Measurements from ENCODE around the gene LOXL1. TPM values are rescaled to one million over a fixed set of nuclear protein-coding genes. Genes with fewer than 3 reads are reported as not detected.
A peak's percentile ranks its signal among the peaks of the same experiment; 100 is the strongest.

The LOXL1 gene
- total and polyA plus RNA-seq, 2 of the 4 experiments (the other 2 are of a cell fraction), result 148 to 332 TPM

GRCh38 chr15:73908030-73908821 lies 18.0 kb upstream of the LOXL1 start:
- H4K5ac ChIP-seq (ENCODE audit: low read depth, low read length), result no peak overlapping the region
- no peaks in the 10 kb centered on the region; the same call in 1 of the 2 replicates for H4K20me1 ChIP-seq (ENCODE audit: insufficient read depth, low read length)
- no peak overlapping the region for H3K56ac ChIP-seq (ENCODE audit: extremely low read depth, insufficient read depth, low read length)
- DNase-seq (peak; percentile 64), ATAC-seq (ENCODE audit: low read depth) (peak; percentile 96)
- H2AK9ac ChIP-seq (replicated peaks; ENCODE audit: low read depth, low read length, poor library complexity), result no peak overlapping the region
- peak overlapping the region; percentile 44 for H2AFZ ChIP-seq (replicated peaks; ENCODE audit: low read length, poor library complexity)
- no peak overlapping the region for H4K8ac ChIP-seq (ENCODE audit: low read depth in 2 of 2, low read length in 2 of 2)
- ChIA-PET CTCF (interaction anchor here (0.7 to 1.3 kb wide), 2 partner anchors 28 to 34 kb away, joined by 3 to 4 read pairs; no protein-coding TSS in a partner anchor), POLR2A (ENCODE audit: unreplicated experiment) (no interaction called here)
- peaks cover 7% of the 10 kb centered on the region for H3K9me1 ChIP-seq (ENCODE audit: insufficient read depth, low read length)
- no peak overlapping the region for H2BK120ac ChIP-seq (ENCODE audit: low read depth, low read length)
- H3K79me1 ChIP-seq (ENCODE audit: low read depth in 1 of 2, low read length in 2 of 2), result no peaks in the 10 kb centered on the region
- TF ChIP-seq USF2 (IDR thresholded peaks at IDR 0.05; ENCODE audit: low read depth, low read length) (no peak), ELK1 (IDR thresholded peaks at IDR 0.05; ENCODE audit: borderline replicate concordance, low read depth, low read length) (no peak), POLR2A (IDR thresholded peaks at IDR 0.05; ENCODE audit: low read depth, low read length) (no peak), MAZ (IDR thresholded peaks at IDR 0.05; ENCODE audit: borderline replicate concordance, low read depth, low read length) (0 out of 2 replicates have a peak, but pooled peaks have one; percentile 37), CTCF (conservative IDR thresholded peaks at IDR 0.05; ENCODE audit: low read depth, low read length) (peak; percentile 92), RAD21 (IDR thresholded peaks at IDR 0.05; ENCODE audit: low read length) (peak; percentile 94), SMC3 (IDR thresholded peaks at IDR 0.05; ENCODE audit: low read depth, low read length) (peak; percentile 94), RFX5 (IDR thresholded peaks at IDR 0.05; ENCODE audit: low read depth, low read length) (no peak)
- no peak overlapping the region for H3K27ac ChIP-seq (ENCODE audit: insufficient read depth, low read length)
- no peak overlapping the region for H4K91ac ChIP-seq (ENCODE audit: insufficient read depth, low read depth, low read length)
- intact Hi-C loops (cut with micrococcal nuclease), result loop anchor here (1.0 kb wide), 1 partner anchor 34 kb away; no protein-coding TSS in a partner anchor
- H3K23ac ChIP-seq (ENCODE audit: low read depth, low read length), result no peak overlapping the region
- no peak overlapping the region for H3K4me2 ChIP-seq (ENCODE audit: low read depth, low read length)
- no peak overlapping the region for H3K14ac ChIP-seq (replicated peaks; ENCODE audit: low read depth, low read length)
- peak overlapping the region; percentile 60; the same call in 1 of the 2 replicates for H2AK5ac ChIP-seq (ENCODE audit: low read depth, low read length)
- H3K4me3 ChIP-seq (ENCODE audit: insufficient read depth, low read depth, low read length), result no peak overlapping the region
- H2BK15ac ChIP-seq (ENCODE audit: low read depth, low read length), result no peak overlapping the region
- H3K9me3 ChIP-seq (ENCODE audit: control insufficient read depth, insufficient read depth, low read length), result no peaks in the 10 kb centered on the region
- no peak overlapping the region for H2BK20ac ChIP-seq (ENCODE audit: low read depth, low read length)
- no peaks in the 10 kb centered on the region for H3K27me3 ChIP-seq (ENCODE audit: control insufficient read depth, insufficient read depth, low read length)
- no peaks in the 10 kb centered on the region for H3K36me3 ChIP-seq (ENCODE audit: control insufficient read depth, insufficient read depth, low read length)
- dilution Hi-C loops (cut with HindIII; ENCODE audit: low sequenced_read_pairs, unreplicated experiment), result no loop called here
- H3K4me1 ChIP-seq (ENCODE audit: control insufficient read depth, insufficient read depth, low read length), result peaks cover 8% of the 10 kb centered on the region
- in situ Hi-C loops (cut with MboI; ENCODE audit: low sequenced_read_pairs), result loop anchor here (5.0 kb wide), 1 partner anchor 36 kb away; the partner anchor contains the start of gene TBC1D21
- WGBS, 2 experiments (ENCODE audit: extremely low coverage in 2 of 2, insufficient read length in 1 of 2), result no CpG with 5 or more reads among the region's 7 CpGs
- no peak overlapping the region for H3K18ac ChIP-seq (ENCODE audit: low read depth, low read length)
- H3K4ac ChIP-seq (ENCODE audit: low read depth, low read length), result no peak overlapping the region
- H2BK5ac ChIP-seq (ENCODE audit: low read depth, low read length, poor library complexity, severe bottlenecking), result no peak overlapping the region
- H3K9ac ChIP-seq (ENCODE audit: low read depth, low read length), result no peak overlapping the region
- no TSS peak for BruUV-seq (replicated peaks)
